Nephron (organoid): ENCODE results near the gene SMCO1.

Experiments
- H3K27ac Mint-ChIP-seq, 3 experiments: 2 replicates each; pipeline ENCODE4 v1.8.0; 2020; ENCODE audit warnings: mixed read lengths in 3 of 3, mild to moderate bottlenecking in 2 of 3, moderate library complexity in 1 of 3
- H3K27me3 Mint-ChIP-seq: 2 replicates; pipeline ENCODE4 v1.8.0; 2021; ENCODE audit warnings: low read depth, mild to moderate bottlenecking, moderate library complexity, mixed read lengths
- H3K36me3 Mint-ChIP-seq: 2 replicates; pipeline ENCODE4 v1.8.0; 2020; ENCODE audit warnings: low read depth, mixed read lengths
- H3K4me1 Mint-ChIP-seq: 2 replicates; pipeline ENCODE4 v1.8.0; 2020; ENCODE audit warnings: mixed read lengths
- H3K4me3 Mint-ChIP-seq, 3 experiments: 2 replicates each; pipeline ENCODE4 v1.8.0; 2020; ENCODE audit warnings: mild to moderate bottlenecking in 3 of 3, mixed read lengths in 3 of 3, moderate library complexity in 2 of 3
- H3K9me3 Mint-ChIP-seq: 2 replicates; pipeline ENCODE4 v1.8.0; 2020; ENCODE audit warnings: mixed read lengths
- CTCF ChIP-seq, 3 experiments: fragments of 200-600 bp; sonication (generic); IDR thresholded peaks; one replicate each; pipeline ENCODE4 v1.5.0; 2021; ENCODE audit warnings: antibody characterized with exemption in 3 of 3; ENCODE audit not compliant: unreplicated experiment in 3 of 3

SMCO1 gene

GRCh38 chr3:196519718-196520082 is 4.6 kb upstream of the SMCO1 start:
- no peak for TF ChIP-seq CTCF (IDR thresholded peaks at IDR 0.05; ENCODE audit: unreplicated experiment in 3 of 3)
- Mint-ChIP-seq H3K4me1 (no peaks in the 10 kb centered on the region), H3K4me3 (no peak overlapping the region), H3K9me3 (peaks cover 57% of the 10 kb centered on the region), H3K36me3 (peaks cover 14% of the 10 kb centered on the region), H3K27me3 (peaks cover 4% of the 10 kb centered on the region), H3K27ac (no peak overlapping the region)

- Mint-ChIP-seq H3K4me1 (no peaks in the 10 kb centered on the region), H3K27me3 (peaks cover 4% of the 10 kb centered on the region), H3K36me3 (peaks cover 14% of the 10 kb centered on the region), H3K27ac (no peak overlapping the region), H3K4me3 (no peak overlapping the region), H3K9me3 (peaks cover 61% of the 10 kb centered on the region)
- no peak for TF ChIP-seq CTCF (IDR thresholded peaks at IDR 0.05; ENCODE audit: unreplicated experiment in 3 of 3)
Measured at GRCh38 chr3:196518966-196519717, 4.0 kb upstream of the SMCO1 start.

- no peaks in the 10 kb centered on the region for H3K4me1 Mint-ChIP-seq
- no peak overlapping the region for H3K27ac Mint-ChIP-seq
- H3K4me3 Mint-ChIP-seq, result no peak overlapping the region
- no peak for TF ChIP-seq CTCF (IDR thresholded peaks at IDR 0.05; ENCODE audit: unreplicated experiment in 3 of 3)
- H3K9me3 Mint-ChIP-seq, result peaks cover 65% of the 10 kb centered on the region
- H3K27me3 Mint-ChIP-seq, result peaks cover 3% of the 10 kb centered on the region
- peaks cover 14% of the 10 kb centered on the region for H3K36me3 Mint-ChIP-seq
Measured at GRCh38 chr3:196517919-196518318, 2.8 kb upstream of the SMCO1 start.

GRCh38 chr3:196517162-196517800 is 2.1 kb upstream of the SMCO1 start:
- no peak overlapping the region for H3K27ac Mint-ChIP-seq
- H3K9me3 Mint-ChIP-seq, result peaks cover 60% of the 10 kb centered on the region
- TF ChIP-seq CTCF (IDR thresholded peaks at IDR 0.05; ENCODE audit: unreplicated experiment in 3 of 3), result no peak
- peaks cover 14% of the 10 kb centered on the region for H3K36me3 Mint-ChIP-seq
- no peak overlapping the region for H3K4me3 Mint-ChIP-seq
- H3K4me1 Mint-ChIP-seq, result no peaks in the 10 kb centered on the region
- H3K27me3 Mint-ChIP-seq, result no peaks in the 10 kb centered on the region

- peaks cover 40% of the 10 kb centered on the region for H3K9me3 Mint-ChIP-seq
- H3K36me3 Mint-ChIP-seq, result no peaks in the 10 kb centered on the region
- peaks cover 4% of the 10 kb centered on the region for H3K27me3 Mint-ChIP-seq
- no peak overlapping the region for H3K27ac Mint-ChIP-seq
- no peak for TF ChIP-seq CTCF (IDR thresholded peaks at IDR 0.05; ENCODE audit: unreplicated experiment in 3 of 3)
- H3K4me1 Mint-ChIP-seq, result no peaks in the 10 kb centered on the region
- H3K4me3 Mint-ChIP-seq, result no peak overlapping the region
Measured at GRCh38 chr3:196514350-196514716, 813 bp downstream of the SMCO1 start.
